ENCODE measurements around the gene MAPKAPK3. TPM values are rescaled to one million over a fixed set of nuclear protein-coding genes. Genes with fewer than 3 reads are reported as not detected.

The MAPKAPK3 gene
- 20.9 TPM for total RNA-seq

DNA sequence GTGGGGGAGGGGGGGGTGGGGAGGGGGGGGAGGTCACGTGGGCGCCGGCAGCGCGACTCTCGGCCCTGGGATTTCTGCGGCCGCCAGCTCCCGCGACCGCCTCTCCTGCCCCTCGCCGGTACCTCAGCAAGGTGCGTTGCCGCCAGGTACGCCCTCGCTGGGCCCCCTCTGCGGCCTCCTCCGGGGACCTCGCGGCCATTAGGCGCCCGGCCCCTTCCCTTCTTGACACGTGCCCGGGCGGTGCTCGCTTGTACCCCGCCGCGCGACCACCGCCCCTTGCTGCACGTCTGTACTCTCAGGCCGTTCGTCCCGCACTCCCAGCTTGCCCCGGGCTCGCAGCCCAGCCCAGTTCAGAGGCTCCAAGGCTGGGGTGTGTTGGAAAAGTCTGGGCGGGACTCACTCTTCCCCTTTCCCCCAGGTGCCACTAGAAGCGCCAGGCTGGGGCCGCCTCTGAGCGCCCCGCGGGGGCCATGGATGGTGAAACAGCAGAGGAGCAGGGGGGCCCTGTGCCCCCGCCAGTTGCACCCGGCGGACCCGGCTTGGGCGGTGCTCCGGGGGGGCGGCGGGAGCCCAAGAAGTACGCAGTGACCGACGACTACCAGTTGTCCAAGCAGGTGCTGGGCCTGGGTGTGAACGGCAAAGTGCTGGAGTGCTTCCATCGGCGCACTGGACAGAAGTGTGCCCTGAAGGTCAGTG, at the start of gene MAPKAPK3:
MAPKAPK3 (plus strand) TSS at position 56 of the 696 bp plus-strand sequence; CDS start at position 471, 415 bp downstream.
- H3K27me3 ChIP-seq (ENCODE audit: control insufficient read depth in 3 of 3, insufficient read depth in 3 of 3, low read length in 3 of 3): no peaks in the 10 kb centered on the region
- H3K9me3 ChIP-seq (ENCODE audit: control insufficient read depth in 3 of 3, low read length in 3 of 3): no peaks in the 10 kb centered on the region
- peak within 1 kb of the TSS; percentile 88 to 92 (median 88) for H3K4me3 ChIP-seq (ENCODE audit: low read length in 3 of 3)
- H3K9ac ChIP-seq (ENCODE audit: low read depth in 1 of 3, low read length in 3 of 3): peak within 1 kb of the TSS; percentile 89 to 97 (median 96)
- peaks cover 0 to 4% (median 0%) of the 10 kb centered on the region in 3 donors for H3K36me3 ChIP-seq (ENCODE audit: control insufficient read depth in 3 of 3, insufficient read depth in 3 of 3, low read length in 3 of 3)
- H3K27ac ChIP-seq (ENCODE audit: low read depth, low read length): peak within 1 kb of the TSS; percentile 97
- H3K4me1 ChIP-seq (ENCODE audit: control insufficient read depth in 3 of 3, insufficient read depth in 3 of 3, low read length in 3 of 3): peaks cover 48 to 80% (median 55%) of the 10 kb centered on the region in 3 donors

DNA sequence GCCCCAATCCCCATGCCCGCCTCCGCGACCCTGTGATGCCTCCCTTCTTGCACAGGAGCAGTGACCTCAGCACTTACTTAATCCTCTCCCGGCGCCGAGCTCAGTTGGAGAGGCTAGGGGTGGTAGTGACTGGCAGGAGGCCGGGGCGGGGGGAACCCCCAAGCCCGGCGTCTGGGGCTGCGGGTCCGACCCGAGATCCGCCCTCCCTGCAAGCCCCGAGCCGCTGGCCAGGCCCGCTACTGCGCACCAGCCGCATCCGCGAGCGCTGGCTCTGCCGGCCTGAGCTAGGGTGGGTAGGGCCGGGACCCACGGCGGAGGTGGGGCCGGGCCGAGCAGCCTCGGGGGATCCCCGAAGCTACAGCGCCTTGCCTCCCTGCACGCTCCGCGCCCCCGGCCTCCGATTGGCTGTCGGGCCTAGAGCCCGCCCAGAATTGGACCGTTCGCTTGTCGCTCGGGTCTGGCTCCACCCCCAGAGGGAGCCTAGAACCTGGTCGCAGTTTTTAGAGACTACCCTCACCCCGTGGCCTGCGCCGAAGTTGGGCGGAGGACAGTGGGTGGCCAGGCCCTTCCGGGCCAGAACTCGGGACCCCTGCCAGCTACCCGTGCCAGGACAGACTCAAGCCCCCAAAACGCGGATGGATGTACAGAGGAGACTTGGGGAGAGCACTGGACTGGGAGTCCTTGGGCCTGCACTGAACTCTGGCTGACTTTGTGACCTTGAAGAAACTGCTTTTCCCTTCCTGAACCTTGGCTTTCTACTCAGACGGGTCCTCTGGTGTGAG, 49.4 kb upstream of the MAPKAPK3 start, which contains the start of gene C3orf18:
C3orf18 (minus strand) TSS at position 362 of the 782 bp plus-strand sequence. CDS start 2,048 bp downstream, outside the sequence.
- Histone ChIP-seq H3K9me3 (ENCODE audit: control insufficient read depth in 3 of 3, low read length in 3 of 3) (no peaks in the 10 kb centered on the region), H3K27ac (ENCODE audit: low read depth, low read length) (peak within 1 kb of the TSS; percentile 85), H3K36me3 (ENCODE audit: control insufficient read depth in 3 of 3, insufficient read depth in 3 of 3, low read length in 3 of 3) (peaks cover 0 to 9% (median 4%) of the 10 kb centered on the region in 3 donors), H3K27me3 (ENCODE audit: control insufficient read depth in 3 of 3, insufficient read depth in 3 of 3, low read length in 3 of 3) (no peaks in the 10 kb centered on the region), H3K4me1 (ENCODE audit: control insufficient read depth in 3 of 3, insufficient read depth in 3 of 3, low read length in 3 of 3) (peaks cover 32 to 40% (median 34%) of the 10 kb centered on the region in 3 donors), H3K4me3 (ENCODE audit: low read length in 3 of 3) (peak within 1 kb of the TSS; percentile 97 to 100 (median 99)), H3K9ac (ENCODE audit: low read depth in 1 of 3, low read length in 3 of 3) (peak within 1 kb of the TSS; percentile 79 to 96 (median 94))

DNA sequence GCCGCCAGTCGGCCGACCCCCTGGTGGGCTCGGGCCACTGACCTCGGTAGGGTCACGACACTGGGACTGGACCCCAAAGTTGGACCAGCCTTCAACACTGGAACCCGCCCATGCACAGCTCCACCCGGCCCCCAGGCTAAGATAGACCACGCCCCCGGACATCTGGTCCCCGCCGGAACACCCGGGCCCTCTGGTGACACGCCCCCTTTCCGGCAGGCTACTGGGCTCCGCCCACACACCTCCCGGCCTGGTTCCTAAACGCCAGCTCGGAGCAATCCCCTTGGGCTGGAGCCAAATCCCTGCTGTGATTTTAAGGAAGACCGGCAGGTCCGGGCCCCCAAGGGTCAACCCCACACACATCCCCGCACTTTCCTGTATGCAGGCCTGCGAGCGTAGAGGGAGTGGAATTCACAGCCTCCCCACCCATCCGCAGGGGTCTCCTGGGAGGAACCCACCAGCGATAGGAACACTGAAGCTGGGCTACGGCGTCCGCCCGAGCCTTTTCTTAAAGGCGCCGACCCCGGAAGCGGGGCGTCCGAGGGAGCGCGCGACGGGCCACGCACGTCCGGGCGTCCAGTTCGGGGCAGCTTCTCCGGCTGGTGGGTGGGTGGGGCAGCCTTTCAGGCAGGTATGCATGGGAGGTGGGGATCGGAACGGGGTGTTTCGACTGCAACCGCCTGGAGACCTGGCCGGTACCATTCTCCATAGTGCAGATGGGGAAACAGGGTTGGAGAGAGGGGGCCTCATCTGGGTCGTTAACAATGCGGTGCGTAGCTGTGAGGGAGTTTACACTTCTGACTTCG, 47.8 kb upstream of the MAPKAPK3 start, which contains the start of gene HEMK1:
HEMK1 (plus strand) TSS at position 576 of the 803 bp plus-strand sequence. CDS start 1,583 bp downstream, outside the sequence.
- H3K27ac ChIP-seq (ENCODE audit: low read depth, low read length): peak within 1 kb of the TSS; percentile 85
- H3K4me3 ChIP-seq (ENCODE audit: low read length in 3 of 3): peak within 1 kb of the TSS; percentile 97 to 100 (median 99)
- peaks cover 36 to 56% (median 40%) of the 10 kb centered on the region in 3 donors for H3K4me1 ChIP-seq (ENCODE audit: control insufficient read depth in 3 of 3, insufficient read depth in 3 of 3, low read length in 3 of 3)
- H3K36me3 ChIP-seq (ENCODE audit: control insufficient read depth in 3 of 3, insufficient read depth in 3 of 3, low read length in 3 of 3): peaks cover 6 to 15% (median 10%) of the 10 kb centered on the region in 3 donors
- H3K9me3 ChIP-seq (ENCODE audit: control insufficient read depth in 3 of 3, low read length in 3 of 3): no peaks in the 10 kb centered on the region
- no peaks in the 10 kb centered on the region for H3K27me3 ChIP-seq (ENCODE audit: control insufficient read depth in 3 of 3, insufficient read depth in 3 of 3, low read length in 3 of 3)
- peak within 1 kb of the TSS; percentile 94 to 96 (median 95) for H3K9ac ChIP-seq (ENCODE audit: low read depth in 1 of 3, low read length in 3 of 3)

DNA sequence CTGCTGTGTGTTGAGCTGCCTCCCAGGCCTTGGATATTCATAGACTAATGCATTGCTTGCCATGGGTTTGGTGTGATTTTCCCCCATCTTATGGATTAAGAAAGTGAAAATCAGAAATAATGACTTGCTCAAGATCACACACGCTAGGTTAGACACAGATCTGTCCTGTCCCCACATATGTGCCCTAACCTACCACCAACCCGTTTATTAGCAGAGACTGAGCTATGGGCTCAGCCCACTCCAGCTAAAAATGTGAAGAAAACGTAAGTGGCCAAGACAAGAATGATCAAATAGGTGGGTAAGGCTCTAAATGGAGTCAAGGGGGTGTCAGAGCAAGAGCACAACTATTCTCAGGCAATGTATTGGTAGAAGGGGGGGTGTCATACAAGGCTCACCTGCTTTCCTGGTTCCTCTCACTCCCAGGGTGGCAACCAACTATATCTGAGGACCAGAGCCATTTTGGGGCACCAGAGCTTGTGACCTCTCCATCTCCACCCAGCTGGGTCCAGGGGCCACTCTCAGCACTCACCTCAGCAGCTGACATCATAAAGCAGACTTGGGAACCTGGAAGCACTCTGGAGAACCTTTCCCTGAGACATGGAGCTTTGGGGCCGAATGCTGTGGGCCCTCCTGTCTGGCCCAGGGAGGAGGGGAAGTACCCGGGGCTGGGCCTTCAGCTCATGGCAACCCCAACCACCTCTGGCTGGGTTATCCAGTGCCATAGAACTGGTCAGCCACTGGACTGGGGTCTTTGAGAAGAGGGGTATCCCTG, 46.3 kb upstream of the MAPKAPK3 start:
- no peaks in the 10 kb centered on the region for H3K27me3 ChIP-seq (ENCODE audit: control insufficient read depth in 3 of 3, insufficient read depth in 3 of 3, low read length in 3 of 3)
- H3K9ac ChIP-seq (ENCODE audit: low read depth in 1 of 3, low read length in 3 of 3): peak overlapping the region in 2 of 3 donors; percentile 94 to 95
- peak overlapping the region in 2 of 3 donors; percentile 17 to 100 for H3K4me3 ChIP-seq (ENCODE audit: low read length in 3 of 3)
- no peak overlapping the region for H3K27ac ChIP-seq (ENCODE audit: low read depth, low read length)
- H3K4me1 ChIP-seq (ENCODE audit: control insufficient read depth in 3 of 3, insufficient read depth in 3 of 3, low read length in 3 of 3): peaks cover 36 to 62% (median 40%) of the 10 kb centered on the region in 3 donors
- H3K36me3 ChIP-seq (ENCODE audit: control insufficient read depth in 3 of 3, insufficient read depth in 3 of 3, low read length in 3 of 3): peaks cover 3 to 13% (median 11%) of the 10 kb centered on the region in 3 donors
- H3K9me3 ChIP-seq (ENCODE audit: control insufficient read depth in 3 of 3, low read length in 3 of 3): no peaks in the 10 kb centered on the region

DNA sequence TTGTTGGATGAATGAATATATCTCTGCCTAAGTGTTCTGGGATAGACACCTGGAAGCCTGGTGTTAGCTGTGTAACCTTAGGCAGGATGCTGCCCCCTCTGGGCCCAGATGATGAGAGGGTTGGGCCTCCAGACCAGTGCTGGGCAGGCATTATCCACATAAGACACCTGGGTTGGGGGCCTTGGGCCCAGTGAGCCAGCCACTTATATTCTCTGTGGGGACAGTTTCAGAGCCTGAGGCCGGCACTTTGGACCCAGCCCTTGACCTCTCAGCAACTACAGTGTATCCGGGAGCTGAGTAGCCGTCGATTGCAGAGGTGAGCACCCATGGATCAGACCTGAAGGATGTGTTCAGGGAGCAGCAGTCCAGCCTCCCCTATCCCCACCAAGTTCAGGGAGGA, 45.5 kb upstream of the MAPKAPK3 start:
- Histone ChIP-seq H3K36me3 (ENCODE audit: control insufficient read depth in 3 of 3, insufficient read depth in 3 of 3, low read length in 3 of 3) (peaks cover 4 to 13% (median 11%) of the 10 kb centered on the region in 3 donors), H3K27ac (ENCODE audit: low read depth, low read length) (no peak overlapping the region), H3K9me3 (ENCODE audit: control insufficient read depth in 3 of 3, low read length in 3 of 3) (no peaks in the 10 kb centered on the region), H3K4me3 (ENCODE audit: low read length in 3 of 3) (no peak overlapping the region), H3K4me1 (ENCODE audit: control insufficient read depth in 3 of 3, insufficient read depth in 3 of 3, low read length in 3 of 3) (peaks cover 32 to 59% (median 37%) of the 10 kb centered on the region in 3 donors), H3K9ac (ENCODE audit: low read depth in 1 of 3, low read length in 3 of 3) (no peak overlapping the region), H3K27me3 (ENCODE audit: control insufficient read depth in 3 of 3, insufficient read depth in 3 of 3, low read length in 3 of 3) (no peaks in the 10 kb centered on the region)

DNA sequence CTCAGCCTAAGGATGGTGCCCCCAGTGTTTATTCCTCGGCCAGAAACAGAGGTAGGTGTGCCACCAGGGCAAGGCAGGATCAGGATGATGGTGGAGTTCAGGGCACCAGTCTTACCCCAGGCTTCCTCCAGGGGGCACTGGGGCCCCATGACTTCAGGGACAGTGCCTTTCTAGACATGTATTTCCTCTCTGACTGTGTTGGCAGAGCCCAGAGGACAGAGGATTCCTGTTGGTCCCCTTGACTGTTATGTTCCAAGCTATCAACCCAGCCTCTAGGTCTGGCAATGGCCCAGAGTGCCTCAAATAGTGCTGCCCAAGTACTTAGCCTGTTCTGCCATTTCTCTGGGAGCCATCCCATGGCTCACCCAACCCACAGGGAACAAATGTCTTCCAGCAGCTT, 44.8 kb upstream of the MAPKAPK3 start:
- Histone ChIP-seq H3K36me3 (ENCODE audit: control insufficient read depth in 3 of 3, insufficient read depth in 3 of 3, low read length in 3 of 3) (peaks cover 9 to 18% (median 16%) of the 10 kb centered on the region in 3 donors), H3K9ac (ENCODE audit: low read depth in 1 of 3, low read length in 3 of 3) (peak overlapping the region in 1 of 3 donors; percentile 40), H3K4me1 (ENCODE audit: control insufficient read depth in 3 of 3, insufficient read depth in 3 of 3, low read length in 3 of 3) (peaks cover 27 to 52% (median 30%) of the 10 kb centered on the region in 3 donors), H3K27ac (ENCODE audit: low read depth, low read length) (no peak overlapping the region), H3K27me3 (ENCODE audit: control insufficient read depth in 3 of 3, insufficient read depth in 3 of 3, low read length in 3 of 3) (no peaks in the 10 kb centered on the region), H3K4me3 (ENCODE audit: low read length in 3 of 3) (no peak overlapping the region), H3K9me3 (ENCODE audit: control insufficient read depth in 3 of 3, low read length in 3 of 3) (no peaks in the 10 kb centered on the region)

DNA sequence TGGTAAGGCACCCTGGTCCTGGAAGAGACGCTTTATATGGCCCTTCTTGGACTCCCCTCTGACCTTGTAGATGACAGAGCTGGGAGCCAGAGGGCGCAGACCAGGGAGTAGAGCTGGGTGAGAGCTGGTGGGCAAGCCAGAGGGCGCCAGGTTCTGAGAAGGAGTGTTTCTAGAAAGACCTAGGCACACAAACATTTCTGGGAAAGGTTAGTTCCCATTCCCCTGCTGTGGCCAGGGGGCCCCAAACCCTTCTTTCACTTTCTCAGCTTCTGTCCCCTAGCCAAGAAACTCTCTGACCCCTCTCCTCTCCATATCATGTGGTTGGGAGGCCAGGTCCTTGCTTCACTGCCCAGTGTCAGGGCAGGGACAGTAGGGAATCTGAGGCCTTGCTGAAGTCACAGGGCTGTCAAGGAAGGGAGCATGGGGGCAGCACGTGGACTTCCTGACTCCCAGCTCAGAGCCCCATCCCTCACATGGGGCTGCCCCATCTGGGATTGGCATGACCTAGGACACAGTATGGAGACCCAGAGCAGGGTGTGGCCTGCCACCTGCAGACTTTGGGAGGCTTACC, 44.1 kb upstream of the MAPKAPK3 start:
- no peak overlapping the region for H3K4me3 ChIP-seq (ENCODE audit: low read length in 3 of 3)
- H3K27me3 ChIP-seq (ENCODE audit: control insufficient read depth in 3 of 3, insufficient read depth in 3 of 3, low read length in 3 of 3): no peaks in the 10 kb centered on the region
- H3K4me1 ChIP-seq (ENCODE audit: control insufficient read depth in 3 of 3, insufficient read depth in 3 of 3, low read length in 3 of 3): peaks cover 24 to 48% (median 26%) of the 10 kb centered on the region in 3 donors
- no peak overlapping the region for H3K9ac ChIP-seq (ENCODE audit: low read depth in 1 of 3, low read length in 3 of 3)
- H3K36me3 ChIP-seq (ENCODE audit: control insufficient read depth in 3 of 3, insufficient read depth in 3 of 3, low read length in 3 of 3): peaks cover 14 to 25% (median 23%) of the 10 kb centered on the region in 3 donors
- H3K9me3 ChIP-seq (ENCODE audit: control insufficient read depth in 3 of 3, low read length in 3 of 3): no peaks in the 10 kb centered on the region
- no peak overlapping the region for H3K27ac ChIP-seq (ENCODE audit: low read depth, low read length)

DNA sequence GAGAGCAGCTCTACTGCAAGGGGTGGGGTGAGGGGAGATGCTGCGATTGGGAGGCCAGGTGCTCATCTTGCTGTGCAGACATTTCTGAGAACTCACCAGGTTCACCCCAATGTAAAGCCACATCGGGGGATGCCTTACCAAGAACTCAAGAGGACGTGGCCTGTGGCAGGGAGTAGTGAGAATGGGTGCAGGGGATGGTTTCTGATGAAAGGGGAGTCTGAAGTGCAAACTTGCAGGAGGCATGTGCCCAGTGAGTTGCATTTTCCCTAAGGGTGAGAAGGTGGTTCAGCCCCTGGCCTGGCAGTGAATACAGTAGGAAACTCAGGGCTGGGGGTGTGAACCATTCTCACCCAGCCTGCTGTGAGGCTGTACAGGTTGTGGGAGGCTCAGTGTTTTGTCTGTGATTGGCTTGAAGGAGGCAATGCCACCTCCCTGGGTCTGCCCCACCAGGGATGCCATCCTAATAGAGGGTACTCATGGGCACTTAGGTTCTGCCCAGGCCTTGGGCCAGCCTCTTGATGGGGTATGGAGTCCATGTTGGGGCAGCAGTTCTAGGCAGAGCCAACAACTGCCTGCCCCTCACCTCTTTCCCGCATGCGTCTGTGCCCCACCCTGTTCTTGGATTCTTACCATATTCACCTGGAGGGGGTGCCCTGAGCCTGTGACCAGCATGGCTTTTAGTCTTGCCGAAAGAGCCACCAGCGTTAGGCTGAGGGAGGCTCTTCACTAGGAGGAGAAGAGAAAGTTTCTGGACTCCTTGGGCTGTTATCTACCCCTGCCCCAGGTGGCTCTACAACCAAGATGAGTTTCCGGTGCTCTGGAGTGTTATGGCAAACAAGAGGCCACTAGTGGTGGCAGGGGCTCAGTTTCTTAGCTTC, 43.1 kb upstream of the MAPKAPK3 start:
- Histone ChIP-seq H3K36me3 (ENCODE audit: control insufficient read depth in 3 of 3, insufficient read depth in 3 of 3, low read length in 3 of 3) (peaks cover 22 to 29% (median 29%) of the 10 kb centered on the region in 3 donors), H3K27ac (ENCODE audit: low read depth, low read length) (no peak overlapping the region), H3K4me1 (ENCODE audit: control insufficient read depth in 3 of 3, insufficient read depth in 3 of 3, low read length in 3 of 3) (peaks cover 18 to 42% (median 20%) of the 10 kb centered on the region in 3 donors), H3K9me3 (ENCODE audit: control insufficient read depth in 3 of 3, low read length in 3 of 3) (no peaks in the 10 kb centered on the region), H3K9ac (ENCODE audit: low read depth in 1 of 3, low read length in 3 of 3) (peak overlapping the region in 1 of 3 donors; percentile 10), H3K27me3 (ENCODE audit: control insufficient read depth in 3 of 3, insufficient read depth in 3 of 3, low read length in 3 of 3) (no peaks in the 10 kb centered on the region), H3K4me3 (ENCODE audit: low read length in 3 of 3) (no peak overlapping the region)

Measured in skeletal muscle tissue (tissue), 4 donors.